Embryonic facial prominence (tissue), 1 donor: ENCODE data around the gene ADGRL3.
"Not testable (repeated sequence)": the region's sequence is repeated elsewhere in the genome, so short reads cannot be mapped to it uniquely, and the experiment has no call there.

Experiments used
- DNase-seq: peaks from one replicate; pipeline ENCODE4 v3.0.0-alpha.2; 2016; ENCODE audit errors: extremely low spot score

ADGRL3 gene

GRCh38 chr4:61817071-61817470, 616.9 kb downstream of the ADGRL3 start:
- no peak for DNase-seq

GRCh38 chr4:61820136-61820535, 620.0 kb downstream of the ADGRL3 start:
- DNase-seq = no peak

GRCh38 chr4:61824454-61824853, 624.3 kb downstream of the ADGRL3 start:
- no peak for DNase-seq

- DNase-seq = no peak
Measured at GRCh38 chr4:61827907-61828391, 627.8 kb downstream of the ADGRL3 start.

- no peak for DNase-seq
Measured at GRCh38 chr4:61828960-61829359, 628.8 kb downstream of the ADGRL3 start.

GRCh38 chr4:61831987-61832386, 631.9 kb downstream of the ADGRL3 start:
- DNase-seq = no peak

- no peak for DNase-seq
Measured at GRCh38 chr4:61837395-61837794, 637.3 kb downstream of the ADGRL3 start.

- DNase-seq = no peak
Measured at GRCh38 chr4:61838072-61838471, 637.9 kb downstream of the ADGRL3 start.

- no peak for DNase-seq
Measured at GRCh38 chr4:61841714-61842113, 641.6 kb downstream of the ADGRL3 start.

GRCh38 chr4:61851126-61851525, 651.0 kb downstream of the ADGRL3 start:
- no peak for DNase-seq

- DNase-seq = not testable (repeated sequence)
Measured at GRCh38 chr4:61852105-61852504, 652.0 kb downstream of the ADGRL3 start.

- DNase-seq = no peak
Measured at GRCh38 chr4:61853041-61853440, 652.9 kb downstream of the ADGRL3 start.

GRCh38 chr4:61860376-61860775, 660.2 kb downstream of the ADGRL3 start:
- DNase-seq = no peak

GRCh38 chr4:61864286-61864685, 664.2 kb downstream of the ADGRL3 start:
- no peak for DNase-seq

- DNase-seq = no peak
Measured at GRCh38 chr4:61866378-61867030, 666.4 kb downstream of the ADGRL3 start.

- no peak for DNase-seq
Measured at GRCh38 chr4:61872983-61873382, 672.9 kb downstream of the ADGRL3 start.

- DNase-seq = no peak
Measured at GRCh38 chr4:61877266-61877665, 677.1 kb downstream of the ADGRL3 start.

- no peak for DNase-seq
Measured at GRCh38 chr4:61877893-61878292, 677.8 kb downstream of the ADGRL3 start.

- DNase-seq = no peak
Measured at GRCh38 chr4:61882381-61882780, 682.3 kb downstream of the ADGRL3 start.

- DNase-seq = no peak
Measured at GRCh38 chr4:61886131-61886530, 686.0 kb downstream of the ADGRL3 start.

- DNase-seq = no peak
Measured at GRCh38 chr4:61889117-61889516, 689.0 kb downstream of the ADGRL3 start.

GRCh38 chr4:61890321-61890720, 690.2 kb downstream of the ADGRL3 start:
- no peak for DNase-seq

GRCh38 chr4:61891953-61892352, 691.8 kb downstream of the ADGRL3 start:
- no peak for DNase-seq

GRCh38 chr4:61896634-61897033, 696.5 kb downstream of the ADGRL3 start:
- DNase-seq = no peak
